ENCODE results near the gene SLC9C1.

SLC9C1 gene

GRCh38 chr3:112101916-112102315 lies 192.1 kb downstream of the SLC9C1 start:
- Histone ChIP-seq H2AFZ (ENCODE audit: low read depth, low read length) (no peak overlapping the region), H3K9me3 (ENCODE audit: insufficient read depth, low read length, severe bottlenecking) (no peaks in the 10 kb centered on the region), H3K27me3 (ENCODE audit: insufficient read depth, low read length, poor library complexity) (no peaks in the 10 kb centered on the region), H3K27ac (ENCODE audit: low read length) (no peak overlapping the region), H3K4me2 (ENCODE audit: insufficient read depth, low read length) (no peak overlapping the region), H3K79me2 (ENCODE audit: insufficient read depth, low read length) (no peaks in the 10 kb centered on the region), H3K4me1 (ENCODE audit: insufficient read depth, low read length) (no peaks in the 10 kb centered on the region), H3K4me3 (ENCODE audit: low read depth in 1 of 2, low read length in 2 of 2) (no peak overlapping the region), H3K9ac (ENCODE audit: low read depth, low read length) (no peak overlapping the region), H4K20me1 (ENCODE audit: insufficient read depth, low read length) (no peaks in the 10 kb centered on the region), H3K36me3 (ENCODE audit: insufficient read depth, low read length) (no peaks in the 10 kb centered on the region)
- ATAC-seq (ENCODE audit: insufficient read depth, low read depth) (0 out of 3 replicates have a peak, but pooled peaks have one; percentile 19), DNase-seq (no peak)
- TF ChIP-seq, protein P1, sequence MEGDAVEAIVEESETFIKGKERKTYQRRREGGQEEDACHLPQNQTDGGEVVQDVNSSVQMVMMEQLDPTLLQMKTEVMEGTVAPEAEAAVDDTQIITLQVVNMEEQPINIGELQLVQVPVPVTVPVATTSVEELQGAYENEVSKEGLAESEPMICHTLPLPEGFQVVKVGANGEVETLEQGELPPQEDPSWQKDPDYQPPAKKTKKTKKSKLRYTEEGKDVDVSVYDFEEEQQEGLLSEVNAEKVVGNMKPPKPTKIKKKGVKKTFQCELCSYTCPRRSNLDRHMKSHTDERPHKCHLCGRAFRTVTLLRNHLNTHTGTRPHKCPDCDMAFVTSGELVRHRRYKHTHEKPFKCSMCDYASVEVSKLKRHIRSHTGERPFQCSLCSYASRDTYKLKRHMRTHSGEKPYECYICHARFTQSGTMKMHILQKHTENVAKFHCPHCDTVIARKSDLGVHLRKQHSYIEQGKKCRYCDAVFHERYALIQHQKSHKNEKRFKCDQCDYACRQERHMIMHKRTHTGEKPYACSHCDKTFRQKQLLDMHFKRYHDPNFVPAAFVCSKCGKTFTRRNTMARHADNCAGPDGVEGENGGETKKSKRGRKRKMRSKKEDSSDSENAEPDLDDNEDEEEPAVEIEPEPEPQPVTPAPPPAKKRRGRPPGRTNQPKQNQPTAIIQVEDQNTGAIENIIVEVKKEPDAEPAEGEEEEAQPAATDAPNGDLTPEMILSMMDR (IDR thresholded peaks at IDR 0.05; ENCODE audit: borderline replicate concordance, extremely low read depth, low read length, poor library complexity, severe bottlenecking), result no peak
- TF ChIP-seq EZH2 (IDR thresholded peaks at IDR 0.05; ENCODE audit: borderline replicate concordance, low read depth, low read length, severe bottlenecking), result no peak

- H3K36me3 ChIP-seq (ENCODE audit: insufficient read depth, low read length), result no peaks in the 10 kb centered on the region
- H3K9ac ChIP-seq (ENCODE audit: low read depth, low read length), result no peak overlapping the region
- DNase-seq (no peak), ATAC-seq (ENCODE audit: insufficient read depth, low read depth) (no peak)
- H3K4me1 ChIP-seq (ENCODE audit: insufficient read depth, low read length), result no peaks in the 10 kb centered on the region
- H3K4me3 ChIP-seq (ENCODE audit: low read depth in 1 of 2, low read length in 2 of 2), result no peak overlapping the region
- H3K9me3 ChIP-seq (ENCODE audit: insufficient read depth, low read length, severe bottlenecking), result no peaks in the 10 kb centered on the region
- no peak overlapping the region for H3K4me2 ChIP-seq (ENCODE audit: insufficient read depth, low read length)
- no peak overlapping the region for H3K27ac ChIP-seq (ENCODE audit: low read length)
- H3K27me3 ChIP-seq (ENCODE audit: insufficient read depth, low read length, poor library complexity), result peaks cover 4% of the 10 kb centered on the region
- H4K20me1 ChIP-seq (ENCODE audit: insufficient read depth, low read length), result no peaks in the 10 kb centered on the region
- H3K79me2 ChIP-seq (ENCODE audit: insufficient read depth, low read length), result no peaks in the 10 kb centered on the region
- H2AFZ ChIP-seq (ENCODE audit: low read depth, low read length), result no peak overlapping the region
- TF ChIP-seq EZH2 (IDR thresholded peaks at IDR 0.05; ENCODE audit: borderline replicate concordance, low read depth, low read length, severe bottlenecking), result no peak
- TF ChIP-seq, protein P1 (IDR thresholded peaks at IDR 0.05; ENCODE audit: borderline replicate concordance, extremely low read depth, low read length, poor library complexity, severe bottlenecking), result no peak
Observed at GRCh38 chr3:112097378-112097777, 196.6 kb downstream of the SLC9C1 start.

DNA sequence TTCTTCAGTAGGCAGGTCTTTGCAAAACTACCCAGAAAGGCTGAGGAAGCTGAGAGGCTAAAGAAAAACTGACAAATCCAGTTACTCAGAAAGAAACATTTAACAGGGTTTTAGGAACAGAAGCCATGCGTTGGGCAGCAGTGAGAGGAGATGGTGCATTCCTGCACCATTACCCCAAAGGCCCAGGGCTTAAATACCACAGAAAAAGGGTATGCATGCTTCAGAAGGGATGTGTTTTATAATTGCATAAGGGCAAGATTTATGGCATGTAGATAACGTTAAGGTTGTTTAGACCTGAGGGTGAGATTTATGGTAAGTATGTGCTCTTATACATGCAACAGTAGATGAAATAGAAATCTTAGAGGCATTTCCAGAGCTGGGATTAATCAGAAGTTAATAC lies 197.8 kb downstream of the SLC9C1 start:
- DNase-seq (no peak), ATAC-seq (ENCODE audit: insufficient read depth, low read depth) (no peak)
- no peaks in the 10 kb centered on the region for H3K4me1 ChIP-seq (ENCODE audit: insufficient read depth, low read length)
- no peaks in the 10 kb centered on the region for H3K9me3 ChIP-seq (ENCODE audit: insufficient read depth, low read length, severe bottlenecking)
- peaks cover 4% of the 10 kb centered on the region for H3K27me3 ChIP-seq (ENCODE audit: insufficient read depth, low read length, poor library complexity)
- H3K79me2 ChIP-seq (ENCODE audit: insufficient read depth, low read length), result no peaks in the 10 kb centered on the region
- no peak overlapping the region for H3K27ac ChIP-seq (ENCODE audit: low read length)
- H3K9ac ChIP-seq (ENCODE audit: low read depth, low read length), result no peak overlapping the region
- H3K4me2 ChIP-seq (ENCODE audit: insufficient read depth, low read length), result no peak overlapping the region
- no peak for TF ChIP-seq EZH2 (IDR thresholded peaks at IDR 0.05; ENCODE audit: borderline replicate concordance, low read depth, low read length, severe bottlenecking)
- TF ChIP-seq, protein P1 (IDR thresholded peaks at IDR 0.05; ENCODE audit: borderline replicate concordance, extremely low read depth, low read length, poor library complexity, severe bottlenecking), result no peak
- no peak overlapping the region for H2AFZ ChIP-seq (ENCODE audit: low read depth, low read length)
- no peaks in the 10 kb centered on the region for H4K20me1 ChIP-seq (ENCODE audit: insufficient read depth, low read length)
- no peaks in the 10 kb centered on the region for H3K36me3 ChIP-seq (ENCODE audit: insufficient read depth, low read length)
- H3K4me3 ChIP-seq (ENCODE audit: low read depth in 1 of 2, low read length in 2 of 2), result no peak overlapping the region

GRCh38 chr3:112095731-112096130 lies 198.3 kb downstream of the SLC9C1 start:
- TF ChIP-seq, protein P1 (IDR thresholded peaks at IDR 0.05; ENCODE audit: borderline replicate concordance, extremely low read depth, low read length, poor library complexity, severe bottlenecking), result no peak
- no peak for TF ChIP-seq EZH2 (IDR thresholded peaks at IDR 0.05; ENCODE audit: borderline replicate concordance, low read depth, low read length, severe bottlenecking)
- ATAC-seq (ENCODE audit: insufficient read depth, low read depth), result no peak
- no peak overlapping the region for H3K27ac ChIP-seq (ENCODE audit: low read length)
- no peaks in the 10 kb centered on the region for H3K79me2 ChIP-seq (ENCODE audit: insufficient read depth, low read length)
- no peaks in the 10 kb centered on the region for H3K9me3 ChIP-seq (ENCODE audit: insufficient read depth, low read length, severe bottlenecking)
- H3K4me1 ChIP-seq (ENCODE audit: insufficient read depth, low read length), result no peaks in the 10 kb centered on the region
- peaks cover 4% of the 10 kb centered on the region for H3K27me3 ChIP-seq (ENCODE audit: insufficient read depth, low read length, poor library complexity)
- H3K36me3 ChIP-seq (ENCODE audit: insufficient read depth, low read length), result no peaks in the 10 kb centered on the region
- H3K4me2 ChIP-seq (ENCODE audit: insufficient read depth, low read length), result no peak overlapping the region
- no peak for DNase-seq
- no peak overlapping the region for H3K9ac ChIP-seq (ENCODE audit: low read depth, low read length)
- no peak overlapping the region for H2AFZ ChIP-seq (ENCODE audit: low read depth, low read length)
- no peaks in the 10 kb centered on the region for H4K20me1 ChIP-seq (ENCODE audit: insufficient read depth, low read length)
- H3K4me3 ChIP-seq (ENCODE audit: low read depth in 1 of 2, low read length in 2 of 2), result no peak overlapping the region
